Right ventricle myocardium superior (tissue), 1 donor: Measurements from ENCODE around the gene DLEC1. TPM values are rescaled to one million over a fixed set of nuclear protein-coding genes. Genes with fewer than 3 reads are reported as not detected.

ENCODE experiments used
- ATAC-seq: fragments of 200-7000 bp; cut with Tn5 transposase; one replicate; pipeline ENCODE4 v1.9.1; 2020; ENCODE audit warnings: mild to moderate bottlenecking; ENCODE audit not compliant: poor library complexity
- DNase-seq: peaks from one replicate; pipeline ENCODE4 v3.0.0-alpha.2; 2020
- intact Hi-C: fragments of 100-400 bp; cut with DNase I; formaldehyde crosslinking; loops from one replicate; pipeline ENCODE4 v1.11.2; 2022
- total RNA-seq: library from RNA; stranded (reverse); fragmentation: NEBNext Ultra II Directional; extraction: Animal tissue kit (Norgen Biotek cat#: 25700); gene quantifications from one replicate; pipeline ENCODE4 v1.2.1, GENCODE V29; 2021
- donor health status: DM: no; HTN: yes; CAD: no; lungs with severe emphysema.

DLEC1 gene
- total RNA-seq, 1 donor from 2014 or later: 0.16 TPM

- DNase-seq (peak; percentile 17), ATAC-seq (no peak)
- intact Hi-C loops: no loop called here
These were observed 73.4 kb downstream of the DLEC1 start for GRCh38 chr3:38112378-38112761.

GRCh38 chr3:38114052-38114874 lies 75.3 kb downstream of the DLEC1 start:
- intact Hi-C loops: no loop called here
- peak; percentile 24 for DNase-seq
- no peak for ATAC-seq

GRCh38 chr3:38114875-38115644 lies 76.1 kb downstream of the DLEC1 start:
- intact Hi-C loops: no loop called here
- ATAC-seq (no peak), DNase-seq (peak; percentile 26)

DNA sequence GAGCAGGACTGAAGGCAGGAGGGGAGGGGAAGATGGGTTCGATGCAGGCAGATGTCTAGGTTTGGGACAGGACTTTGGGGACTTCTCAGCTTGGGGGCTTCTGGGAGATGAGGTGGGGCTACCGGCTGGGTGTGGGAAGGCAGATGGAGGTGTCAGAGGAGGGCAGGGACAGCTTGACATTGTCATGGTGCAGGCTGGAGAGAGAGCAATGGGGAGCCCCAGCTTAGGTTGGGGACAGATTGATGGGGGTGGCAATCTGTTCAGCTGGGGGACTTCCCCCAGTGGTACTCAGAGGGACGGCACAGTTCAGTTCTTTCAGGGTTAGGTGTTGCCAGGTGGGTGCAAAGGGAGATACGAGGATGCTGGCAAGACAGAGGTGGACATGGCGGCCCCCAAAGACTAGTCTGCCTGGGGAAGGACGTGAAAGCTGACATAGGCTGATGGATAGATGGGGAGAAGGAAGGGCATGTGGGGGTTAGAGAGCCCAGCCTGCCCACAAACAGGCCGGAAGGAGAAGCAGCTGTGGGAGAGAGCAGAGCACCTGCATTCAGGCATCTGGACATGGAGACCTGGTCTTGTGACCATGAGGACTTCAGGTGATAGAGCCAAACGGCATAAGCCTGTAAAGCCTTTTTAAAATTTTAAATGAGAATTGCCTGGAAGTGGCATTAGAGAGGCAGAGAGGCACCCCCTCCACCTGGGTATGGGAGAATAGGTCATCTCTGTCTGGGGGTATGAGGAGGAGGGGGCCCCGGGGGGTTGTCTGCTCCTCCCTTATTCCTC lies 76.8 kb downstream of the DLEC1 start:
- DNase-seq (no peak), ATAC-seq (no peak)
- intact Hi-C loops: no loop called here

DNA sequence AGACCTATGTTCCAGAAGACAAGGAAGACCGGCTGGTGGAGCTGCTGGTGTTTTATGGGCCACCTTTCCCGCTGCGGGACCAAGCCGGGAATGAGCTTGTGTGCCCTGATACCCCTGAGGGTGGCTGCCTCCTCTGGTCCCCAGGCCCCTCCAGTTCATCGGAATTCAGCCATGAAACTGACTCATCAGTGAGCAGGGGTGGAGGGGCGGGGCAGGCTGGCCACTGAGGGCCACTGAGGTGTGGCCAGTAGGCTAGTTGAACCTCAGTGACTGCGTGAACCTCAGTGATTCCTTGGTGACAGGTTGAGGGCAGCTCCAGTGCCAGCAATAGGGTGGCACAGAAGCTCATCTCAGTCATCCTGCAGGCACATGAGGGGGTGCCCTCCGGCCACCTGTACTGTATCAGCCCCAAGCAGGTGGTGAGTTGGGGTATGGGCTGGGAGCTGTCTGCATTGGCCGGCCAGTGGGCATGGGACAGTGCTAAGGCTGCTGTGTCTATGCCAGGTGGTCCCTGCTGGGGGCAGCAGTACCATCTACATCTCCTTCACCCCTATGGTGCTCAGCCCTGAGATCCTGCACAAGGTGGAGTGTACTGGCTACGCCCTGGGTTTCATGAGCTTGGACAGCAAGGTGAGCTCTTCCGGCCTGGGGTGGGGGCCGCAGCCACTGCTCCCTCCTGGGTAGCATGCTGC lies 77.6 kb downstream of the DLEC1 start:
- intact Hi-C loops: no loop called here
- peak; percentile 36 for DNase-seq
- ATAC-seq: no peak

GRCh38 chr3:38117163-38117716 lies 78.2 kb downstream of the DLEC1 start:
- DNase-seq (peak; percentile 58), ATAC-seq (peak; percentile 84)
- intact Hi-C loops: no loop called here

- peak; percentile 80 for ATAC-seq
- peak; percentile 78 for DNase-seq
- intact Hi-C loops: no loop called here
These were observed 78.9 kb downstream of the DLEC1 start for GRCh38 chr3:38117748-38118420.

- ATAC-seq: no peak
- DNase-seq: peak; percentile 17
These were observed 79.6 kb downstream of the DLEC1 start for GRCh38 chr3:38118421-38119247.

DNA sequence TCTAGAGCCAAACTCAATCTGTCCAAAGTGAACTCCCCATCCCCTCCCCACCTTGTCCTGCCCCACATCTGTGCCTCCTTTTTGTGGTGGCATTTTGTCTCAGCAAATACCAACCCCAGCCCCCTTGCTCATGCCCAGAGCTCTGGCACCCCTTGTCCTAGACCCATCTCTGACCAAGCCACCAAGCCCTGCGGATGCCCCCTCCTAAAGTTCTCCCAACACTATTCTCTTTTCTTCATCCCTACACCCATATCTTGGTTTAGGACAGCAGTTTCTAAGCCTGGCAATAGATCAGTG lies 80.2 kb downstream of the DLEC1 start:
- intact Hi-C loops: no loop called here
- ATAC-seq: no peak
- DNase-seq: peak; percentile 8

More at GRCh38 chr3:38118421-38119247, 79.6 kb downstream of the DLEC1 start:
- intact Hi-C loops: no loop called here

DNA sequence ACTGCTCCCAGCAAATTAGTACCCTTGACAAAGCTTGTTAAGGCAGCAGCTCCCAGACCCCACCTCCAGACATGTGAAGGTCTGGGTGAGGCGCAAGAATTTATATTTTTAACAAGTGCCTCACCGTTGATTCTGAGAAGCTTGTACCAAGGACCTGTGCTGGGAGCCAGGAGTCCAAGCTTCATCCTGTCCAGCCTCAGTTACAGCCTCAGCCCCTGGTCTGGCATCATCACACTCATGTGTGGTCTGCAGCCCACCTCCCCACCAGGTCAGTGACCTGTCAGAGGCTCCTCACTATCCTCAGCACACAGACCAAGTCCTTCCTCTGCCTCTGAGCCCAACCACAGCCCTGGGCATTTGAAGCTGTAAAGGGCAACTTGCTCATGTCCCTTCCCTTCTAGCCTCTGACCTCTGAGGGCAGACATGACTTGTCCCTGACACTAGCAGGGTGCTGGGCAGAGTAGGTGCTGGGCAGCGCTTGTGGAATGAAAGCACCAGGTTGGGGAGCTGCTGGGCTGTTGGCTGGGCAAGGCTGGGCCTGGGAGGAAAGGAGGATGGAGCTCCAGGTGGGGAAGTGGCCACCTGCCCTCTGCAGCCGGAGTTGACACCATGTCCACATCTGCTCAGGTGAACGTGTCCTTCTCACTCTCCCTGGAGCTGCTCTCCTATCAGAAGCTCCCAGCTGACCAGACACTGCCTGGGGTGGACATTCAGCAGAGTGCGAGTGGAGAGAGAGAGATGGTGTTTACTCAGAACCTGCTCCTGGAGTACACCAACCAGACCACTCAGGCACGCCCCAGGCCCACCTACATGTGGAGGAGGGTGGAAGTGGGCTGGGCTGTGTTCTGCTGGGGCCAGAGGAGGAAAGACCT lies 81.0 kb downstream of the DLEC1 start:
- DNase-seq: peak; percentile 26
- intact Hi-C loops: loop anchor here (10.0 kb wide), 1 partner anchor 355 kb away; no protein-coding TSS in a partner anchor

DNA sequence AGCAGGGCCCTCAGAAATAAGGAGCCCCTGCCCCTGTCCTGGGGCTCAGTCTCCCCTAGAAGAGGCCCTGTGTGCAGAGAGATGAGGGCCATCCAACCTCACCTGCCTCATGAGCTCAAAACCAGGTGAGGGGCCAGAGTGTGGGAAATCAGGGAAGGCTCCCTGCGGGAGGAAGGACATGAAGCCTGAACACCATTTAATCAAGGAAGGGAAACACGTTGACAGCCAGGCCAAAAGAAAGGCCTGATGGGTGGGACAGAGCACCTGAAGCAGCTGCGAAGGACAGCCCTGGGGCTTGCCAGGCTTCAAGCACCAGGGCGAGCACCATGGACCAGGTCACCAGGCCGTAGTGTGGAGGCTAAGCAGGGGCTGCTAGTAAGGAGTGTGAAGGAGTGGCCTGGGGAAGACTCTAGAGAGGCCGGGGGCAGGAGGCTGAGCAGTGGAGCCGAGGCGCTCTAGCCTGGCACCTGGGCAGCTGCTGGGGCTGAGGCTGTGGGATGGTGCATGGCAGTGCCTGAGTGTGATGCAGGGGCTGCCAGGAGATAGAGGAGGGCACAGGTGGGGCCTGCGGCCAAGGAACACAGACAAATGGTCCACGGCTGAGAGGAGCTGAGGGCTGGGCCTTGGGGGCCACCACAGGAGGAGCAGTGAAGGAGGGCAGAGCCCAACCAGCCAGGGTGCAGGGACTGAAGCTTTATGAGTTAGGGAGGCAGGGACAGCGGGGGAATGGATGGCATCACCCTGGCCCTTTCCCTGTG lies 81.9 kb downstream of the DLEC1 start:
- intact Hi-C loops: loop anchor here (10.0 kb wide), 1 partner anchor 354 kb away; no protein-coding TSS in a partner anchor
- DNase-seq (peak; percentile 31), ATAC-seq (no peak)

More for the DNA sequence above, 81.0 kb downstream of the DLEC1 start:
- no peak for ATAC-seq

DNA sequence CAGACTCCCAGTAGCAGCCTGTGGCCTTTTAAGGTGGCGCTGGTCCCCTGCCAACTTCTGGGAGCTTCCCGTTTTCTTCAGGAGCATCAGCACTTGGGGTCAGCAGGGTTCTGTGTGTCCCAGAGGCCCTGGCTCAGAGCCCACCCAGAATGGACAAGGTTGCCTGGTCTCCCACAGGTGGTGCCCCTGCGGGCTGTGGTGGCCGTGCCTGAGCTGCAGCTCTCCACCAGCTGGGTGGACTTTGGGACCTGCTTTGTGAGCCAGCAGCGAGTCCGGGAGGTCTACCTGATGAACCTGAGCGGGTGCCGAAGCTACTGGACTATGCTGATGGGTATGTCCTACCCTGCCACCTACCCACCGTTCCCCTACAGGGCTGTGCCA lies 82.4 kb downstream of the DLEC1 start:
- no peak for ATAC-seq
- DNase-seq: peak; percentile 49
- intact Hi-C loops: loop anchor here (10.0 kb wide), 1 partner anchor 353 kb away; no protein-coding TSS in a partner anchor

DNA sequence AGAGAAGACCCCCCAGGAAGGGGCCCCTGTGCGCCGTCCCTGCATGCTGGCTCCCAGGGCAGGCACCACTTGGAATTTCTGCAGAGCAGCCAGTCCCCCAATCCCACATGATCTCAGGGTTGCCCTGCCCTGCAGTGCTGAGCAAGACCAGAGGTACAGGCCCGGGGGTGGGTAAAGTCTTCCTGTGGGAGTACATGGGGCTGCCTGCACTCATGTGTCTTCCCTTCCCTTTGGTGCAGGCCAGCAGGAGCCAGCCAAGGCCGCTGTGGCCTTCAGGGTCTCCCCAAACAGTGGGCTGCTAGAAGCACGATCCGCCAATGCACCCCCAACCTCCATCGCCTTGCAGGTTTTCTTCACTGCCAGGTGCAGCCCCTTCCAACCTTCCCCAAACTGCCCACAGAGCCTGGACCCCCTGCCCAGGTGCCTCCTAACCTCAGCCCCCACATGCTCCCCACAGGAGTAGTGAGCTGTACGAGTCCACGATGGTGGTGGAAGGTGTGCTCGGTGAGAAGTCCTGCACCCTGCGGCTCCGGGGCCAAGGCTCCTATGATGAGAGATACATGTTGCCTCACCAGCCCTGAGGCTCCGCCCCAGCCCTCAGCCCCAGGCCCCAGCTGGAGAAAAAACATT lies 82.9 kb downstream of the DLEC1 start:
- intact Hi-C loops: loop anchor here (10.0 kb wide), 1 partner anchor 353 kb away; no protein-coding TSS in a partner anchor

GRCh38 chr3:38122712-38123290 lies 83.8 kb downstream of the DLEC1 start:
- peak; percentile 24 for DNase-seq
- intact Hi-C loops: loop anchor here (10.0 kb wide), 1 partner anchor 352 kb away; no protein-coding TSS in a partner anchor
- no peak for ATAC-seq

More for the DNA sequence above, 82.9 kb downstream of the DLEC1 start:
- ATAC-seq: no peak
- DNase-seq: peak; percentile 30
